GM20431 (cell line): ENCODE results near the gene HTR5A.

Source experiments
- in situ Hi-C: fragments of 300-500 bp; cut with MseI, MboI; formaldehyde crosslinking; loops from one replicate; pipeline ENCODE4 v1.15.0; 2020; ENCODE audit warnings: low sequenced_read_pairs; ENCODE audit not compliant: unreplicated experiment

Gene HTR5A

GRCh38 chr7:155084021-155084420 is 13.9 kb downstream of the HTR5A start:
- in situ Hi-C loops, result no loop called here

GRCh38 chr7:155084969-155085368 is 14.8 kb downstream of the HTR5A start:
- in situ Hi-C loops, result no loop called here

DNA sequence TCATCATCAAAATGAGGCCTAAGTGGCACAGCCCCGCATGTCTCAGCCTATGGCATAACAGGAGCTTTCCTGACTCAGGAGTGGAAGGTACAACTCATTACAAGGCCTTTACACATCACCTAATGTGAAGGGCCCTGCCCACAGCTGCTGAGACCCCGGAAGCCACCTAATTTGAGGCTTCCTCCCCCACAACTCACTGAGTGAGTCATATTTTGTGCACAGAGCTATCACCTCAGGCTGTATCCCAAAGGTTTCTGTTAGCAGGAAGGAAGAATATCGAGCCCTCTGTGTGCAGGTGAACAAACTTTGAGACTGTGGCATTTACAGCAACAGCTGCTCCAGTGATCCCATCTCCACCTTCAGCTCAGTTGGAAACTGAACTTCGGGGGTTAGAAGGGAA is 20.6 kb downstream of the HTR5A start:
- in situ Hi-C loops, result no loop called here

- in situ Hi-C loops, result no loop called here
These were observed 23.5 kb downstream of the HTR5A start for GRCh38 chr7:155093596-155093995.

GRCh38 chr7:155094636-155095135 is 24.6 kb downstream of the HTR5A start:
- in situ Hi-C loops, result no loop called here

DNA sequence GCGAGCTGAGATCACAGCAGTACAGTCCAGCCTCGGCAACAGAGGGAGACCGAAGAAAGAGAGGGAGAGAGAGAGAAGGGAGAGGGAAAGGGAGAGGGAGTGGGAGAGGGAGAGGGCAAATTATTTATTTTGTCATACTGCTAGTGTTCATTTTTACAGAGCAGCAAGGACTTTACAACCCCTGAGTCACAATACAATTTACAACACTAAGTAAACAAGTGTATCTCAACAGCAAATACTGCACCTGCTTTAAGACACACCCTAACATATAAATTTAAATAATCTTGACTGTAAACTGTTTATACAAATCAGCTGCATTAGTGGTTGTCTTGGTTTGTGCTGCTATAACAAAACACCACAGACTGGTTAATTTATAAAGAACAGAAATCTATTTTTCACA is 27.2 kb downstream of the HTR5A start:
- in situ Hi-C loops, result no loop called here

- in situ Hi-C loops, result no loop called here
These were observed 33.7 kb downstream of the HTR5A start for GRCh38 chr7:155103839-155104238.

GRCh38 chr7:155104913-155105312 is 34.8 kb downstream of the HTR5A start:
- in situ Hi-C loops, result no loop called here

GRCh38 chr7:155106356-155106755 is 36.2 kb downstream of the HTR5A start:
- in situ Hi-C loops, result no loop called here

DNA sequence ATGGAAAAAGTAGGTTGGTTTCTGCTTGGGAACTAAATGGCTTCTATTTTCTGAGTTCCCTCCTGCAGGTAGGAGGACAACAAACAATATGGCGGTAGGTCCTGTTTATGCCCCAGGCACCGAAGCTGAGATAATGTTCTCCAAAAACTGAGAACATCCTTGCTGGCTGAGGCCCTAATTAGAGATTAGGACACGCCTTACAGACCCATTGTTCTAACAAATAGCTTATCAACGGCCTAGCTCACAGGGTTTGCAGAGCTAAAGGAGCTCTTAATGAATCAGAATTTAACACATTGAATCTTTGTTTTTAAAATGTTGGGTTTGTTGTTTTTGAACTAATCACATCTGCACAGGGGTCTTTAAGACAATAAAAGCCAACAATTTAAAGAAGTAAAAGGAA is 37.0 kb downstream of the HTR5A start:
- in situ Hi-C loops, result no loop called here

DNA sequence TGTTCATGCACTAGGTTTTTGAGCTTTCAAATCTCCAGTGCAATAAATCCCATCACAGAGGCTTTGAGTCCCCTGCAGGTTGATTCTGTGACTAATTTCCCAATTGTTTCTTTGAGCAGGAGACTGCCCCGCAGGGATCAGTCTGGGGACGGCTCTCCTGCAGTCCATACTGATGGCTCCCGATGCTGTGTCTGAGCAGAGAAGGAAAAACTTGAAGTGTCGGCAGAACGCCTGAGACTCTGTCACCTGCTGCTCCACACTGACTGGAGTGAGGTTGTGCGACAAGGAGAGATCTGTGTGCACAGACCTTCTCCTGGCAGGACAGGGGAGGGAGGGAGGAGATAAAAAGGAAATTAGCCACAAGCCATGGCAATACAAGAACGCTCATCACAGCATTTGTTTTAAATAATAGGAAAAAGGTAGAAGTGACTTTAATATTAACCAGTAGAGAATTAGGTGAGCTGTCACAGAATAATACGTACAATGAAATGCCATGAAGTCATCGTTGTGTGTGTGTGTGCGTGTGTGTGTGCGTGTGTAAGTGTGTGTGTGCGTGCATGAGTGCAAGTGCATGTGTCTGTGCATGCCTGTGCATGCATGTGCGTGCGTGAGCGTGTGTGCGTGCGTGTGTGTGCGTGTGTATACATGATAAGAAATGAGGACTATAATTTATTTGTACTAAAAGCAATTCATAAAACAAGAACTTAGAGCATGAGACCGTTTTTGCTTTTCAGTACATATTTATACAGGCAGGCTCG is 38.2 kb downstream of the HTR5A start:
- in situ Hi-C loops, result no loop called here

DNA sequence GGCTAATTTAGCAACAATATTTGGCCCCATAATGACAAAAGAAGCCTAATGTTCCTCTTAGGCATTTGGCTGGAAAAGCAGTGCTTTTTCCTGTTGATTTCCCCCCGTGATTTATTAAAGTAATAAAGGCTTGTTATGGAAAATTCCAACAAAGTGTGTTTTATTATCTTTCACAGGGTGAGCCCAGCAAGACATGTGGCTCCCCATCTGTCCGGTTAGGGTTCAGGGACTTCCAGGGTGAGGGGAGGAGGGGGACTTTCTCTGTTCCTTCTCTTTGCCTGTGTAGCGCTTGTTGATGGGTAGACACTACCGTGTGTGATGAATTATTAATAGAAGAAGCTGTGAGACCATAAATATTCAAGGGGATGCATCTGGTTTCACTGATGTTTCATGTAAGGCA is 39.0 kb downstream of the HTR5A start:
- in situ Hi-C loops, result no loop called here

DNA sequence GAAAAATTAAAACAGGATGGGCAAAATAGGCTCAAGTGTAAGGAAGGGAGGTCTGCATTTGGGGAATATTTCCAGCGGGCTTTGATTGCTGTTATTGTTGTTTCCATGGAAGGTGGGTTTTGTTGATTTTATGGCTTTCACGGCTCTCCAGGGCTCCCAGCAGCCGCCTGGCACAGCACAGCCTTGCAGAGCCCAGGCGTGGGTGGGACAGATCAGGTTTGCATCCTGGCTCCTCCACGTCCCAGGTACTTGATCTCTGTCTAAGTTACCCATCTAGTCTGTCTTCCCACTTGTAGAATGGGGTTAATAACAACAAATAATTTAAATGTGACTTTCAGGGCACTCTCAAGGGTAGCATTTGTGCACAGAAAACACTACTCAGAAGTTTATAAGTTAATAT is 45.2 kb downstream of the HTR5A start:
- in situ Hi-C loops, result no loop called here

DNA sequence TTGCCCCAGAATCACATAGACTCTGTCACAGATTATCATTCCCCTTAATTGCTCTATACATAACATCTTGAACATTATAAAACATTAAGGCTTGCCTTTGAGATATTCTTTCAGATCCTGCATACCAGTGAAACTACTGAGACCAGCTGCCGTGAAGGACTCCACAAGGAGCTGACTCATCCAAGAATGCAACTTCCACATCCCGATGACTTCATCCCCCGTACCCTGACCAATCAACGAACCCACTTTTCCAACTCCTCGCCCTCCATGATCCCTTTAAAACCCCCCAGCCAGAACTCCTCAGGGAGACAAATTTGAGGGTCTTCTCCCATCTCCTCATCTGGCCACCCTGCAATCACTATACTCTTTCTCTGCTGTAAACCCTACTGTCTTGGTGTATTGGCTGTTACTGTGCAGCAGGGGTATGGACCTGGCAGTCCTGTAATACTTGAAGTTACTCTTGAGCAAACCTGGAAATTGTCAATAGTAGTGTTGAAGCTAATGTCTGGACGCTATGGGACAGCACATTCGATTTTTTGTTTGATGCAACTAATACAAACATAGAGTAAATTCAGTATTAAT is 49.8 kb downstream of the HTR5A start:
- in situ Hi-C loops, result no loop called here

- in situ Hi-C loops, result no loop called here
These were observed 50.3 kb downstream of the HTR5A start for GRCh38 chr7:155120460-155120859.

DNA sequence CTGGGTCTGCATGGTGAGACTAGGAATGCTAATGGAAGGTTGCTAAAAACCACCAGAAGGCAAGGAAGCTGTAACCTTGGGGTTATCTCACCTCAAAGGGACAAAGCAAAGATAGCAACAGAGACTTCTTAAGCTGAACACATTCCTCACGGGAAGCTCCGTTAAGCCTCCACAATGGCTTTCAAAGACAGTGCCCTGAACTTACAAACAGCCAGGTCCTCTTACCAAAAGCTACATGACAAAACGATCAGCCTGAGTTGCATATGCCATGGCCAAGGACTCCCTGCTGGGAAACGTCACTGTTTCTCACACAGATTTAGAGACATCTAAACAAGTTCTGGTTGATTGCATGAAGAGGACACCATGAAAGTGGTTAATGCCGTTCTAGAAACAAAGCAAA is 52.7 kb downstream of the HTR5A start:
- in situ Hi-C loops, result no loop called here

GRCh38 chr7:155123413-155123812 is 53.3 kb downstream of the HTR5A start:
- in situ Hi-C loops, result no loop called here

GRCh38 chr7:155124706-155125105 is 54.6 kb downstream of the HTR5A start:
- in situ Hi-C loops, result no loop called here

GRCh38 chr7:155129186-155129585 is 59.1 kb downstream of the HTR5A start:
- in situ Hi-C loops, result no loop called here

- in situ Hi-C loops, result no loop called here
These were observed 59.7 kb downstream of the HTR5A start for GRCh38 chr7:155129789-155130188.

- in situ Hi-C loops, result no loop called here
These were observed 60.4 kb downstream of the HTR5A start for GRCh38 chr7:155130493-155130892.

- in situ Hi-C loops, result no loop called here
These were observed 61.0 kb downstream of the HTR5A start for GRCh38 chr7:155131090-155131489.
